ENCODE results near the gene GSN.

The GSN gene

GRCh38 chr9:121316378-121316777 lies 48.4 kb downstream of the GSN start:
- Histone ChIP-seq H2AFZ (ENCODE audit: low read length) (no peak overlapping the region), H3K79me2 (ENCODE audit: insufficient read depth, low read length) (no peaks in the 10 kb centered on the region), H4K20me1 (ENCODE audit: insufficient read depth, low read length) (no peaks in the 10 kb centered on the region), H3F3A (ENCODE audit: insufficient read depth, low read length) (no peaks in the 10 kb centered on the region), H3K9ac (ENCODE audit: low read length) (no peak overlapping the region), H3K9me3 (ENCODE audit: low read length) (no peaks in the 10 kb centered on the region), H3K4me3 (ENCODE audit: low read depth, low read length, poor library complexity, severe bottlenecking) (no peak overlapping the region), H3K27ac (ENCODE audit: low read depth, low read length, poor library complexity, severe bottlenecking) (no peak overlapping the region), H3K9me2 (ENCODE audit: low read depth, low read length) (no peaks in the 10 kb centered on the region), H3K36me3 (ENCODE audit: insufficient read depth, low read length) (no peaks in the 10 kb centered on the region), H3K4me1 (ENCODE audit: insufficient read depth, low read length, severe bottlenecking) (no peaks in the 10 kb centered on the region), H3K4me2 (ENCODE audit: low read length) (no peak overlapping the region), H3K27me3 (ENCODE audit: insufficient read depth, low read length) (no peaks in the 10 kb centered on the region)
- TF ChIP-seq CTCF (IDR thresholded peaks at IDR 0.05; ENCODE audit: low read length) (no peak), EZH2 (IDR thresholded peaks at IDR 0.05; ENCODE audit: borderline replicate concordance, low read length) (no peak)

GRCh38 chr9:121316852-121317373 lies 49.0 kb downstream of the GSN start:
- no peak for TF ChIP-seq CTCF (IDR thresholded peaks at IDR 0.05; ENCODE audit: low read length)
- TF ChIP-seq EZH2 (IDR thresholded peaks at IDR 0.05; ENCODE audit: borderline replicate concordance, low read length) = no peak
- Histone ChIP-seq H3K9ac (ENCODE audit: low read length) (no peak overlapping the region), H3K4me2 (ENCODE audit: low read length) (no peak overlapping the region), H3K9me3 (ENCODE audit: low read length) (no peaks in the 10 kb centered on the region), H3K9me2 (ENCODE audit: low read depth, low read length) (no peaks in the 10 kb centered on the region), H3K4me1 (ENCODE audit: insufficient read depth, low read length, severe bottlenecking) (no peaks in the 10 kb centered on the region), H2AFZ (ENCODE audit: low read length) (no peak overlapping the region), H3K36me3 (ENCODE audit: insufficient read depth, low read length) (no peaks in the 10 kb centered on the region), H3K79me2 (ENCODE audit: insufficient read depth, low read length) (no peaks in the 10 kb centered on the region), H3K4me3 (ENCODE audit: low read depth, low read length, poor library complexity, severe bottlenecking) (no peak overlapping the region), H3K27ac (ENCODE audit: low read depth, low read length, poor library complexity, severe bottlenecking) (no peak overlapping the region), H4K20me1 (ENCODE audit: insufficient read depth, low read length) (no peaks in the 10 kb centered on the region), H3K27me3 (ENCODE audit: insufficient read depth, low read length) (no peaks in the 10 kb centered on the region), H3F3A (ENCODE audit: insufficient read depth, low read length) (no peaks in the 10 kb centered on the region)

- H3K9me2 ChIP-seq (ENCODE audit: low read depth, low read length) = no peaks in the 10 kb centered on the region
Measured at GRCh38 chr9:121317737-121318630, 50.0 kb downstream of the GSN start.

More at GRCh38 chr9:121317737-121318630, 50.0 kb downstream of the GSN start:
- Histone ChIP-seq H3K36me3 (ENCODE audit: insufficient read depth, low read length) (no peaks in the 10 kb centered on the region), H3F3A (ENCODE audit: insufficient read depth, low read length) (no peaks in the 10 kb centered on the region), H2AFZ (ENCODE audit: low read length) (no peak overlapping the region), H3K4me1 (ENCODE audit: insufficient read depth, low read length, severe bottlenecking) (no peaks in the 10 kb centered on the region), H3K79me2 (ENCODE audit: insufficient read depth, low read length) (no peaks in the 10 kb centered on the region), H3K27ac (ENCODE audit: low read depth, low read length, poor library complexity, severe bottlenecking) (no peak overlapping the region), H3K9me3 (ENCODE audit: low read length) (no peaks in the 10 kb centered on the region), H3K27me3 (ENCODE audit: insufficient read depth, low read length) (no peaks in the 10 kb centered on the region), H4K20me1 (ENCODE audit: insufficient read depth, low read length) (no peaks in the 10 kb centered on the region), H3K4me2 (ENCODE audit: low read length) (no peak overlapping the region), H3K4me3 (ENCODE audit: low read depth, low read length, poor library complexity, severe bottlenecking) (no peak overlapping the region), H3K9ac (ENCODE audit: low read length) (no peak overlapping the region)
- no peak for TF ChIP-seq EZH2 (IDR thresholded peaks at IDR 0.05; ENCODE audit: borderline replicate concordance, low read length)
- TF ChIP-seq CTCF (IDR thresholded peaks at IDR 0.05; ENCODE audit: low read length) = no peak

Measured in OCI-LY1 (cell line).